Stimulated activated CD8-positive, alpha-beta memory T cell treated with anti-CD3 and anti-CD28 coated beads, Interleukin-4, amount 100 ng/mL, for 24 hours (primary cell): ENCODE measurements around the gene RBM4.
A peak's percentile ranks its signal among the peaks of the same experiment; 100 is the strongest.
"Not testable (repeated sequence)": the region's sequence is repeated elsewhere in the genome, so short reads cannot be mapped to it uniquely, and the experiment has no call there.

Source experiments
- DNase-seq: peaks from one replicate; pipeline ENCODE4 v3.0.0-alpha.2; 2020; ENCODE audit warnings: low read depth

RBM4 gene

DNA sequence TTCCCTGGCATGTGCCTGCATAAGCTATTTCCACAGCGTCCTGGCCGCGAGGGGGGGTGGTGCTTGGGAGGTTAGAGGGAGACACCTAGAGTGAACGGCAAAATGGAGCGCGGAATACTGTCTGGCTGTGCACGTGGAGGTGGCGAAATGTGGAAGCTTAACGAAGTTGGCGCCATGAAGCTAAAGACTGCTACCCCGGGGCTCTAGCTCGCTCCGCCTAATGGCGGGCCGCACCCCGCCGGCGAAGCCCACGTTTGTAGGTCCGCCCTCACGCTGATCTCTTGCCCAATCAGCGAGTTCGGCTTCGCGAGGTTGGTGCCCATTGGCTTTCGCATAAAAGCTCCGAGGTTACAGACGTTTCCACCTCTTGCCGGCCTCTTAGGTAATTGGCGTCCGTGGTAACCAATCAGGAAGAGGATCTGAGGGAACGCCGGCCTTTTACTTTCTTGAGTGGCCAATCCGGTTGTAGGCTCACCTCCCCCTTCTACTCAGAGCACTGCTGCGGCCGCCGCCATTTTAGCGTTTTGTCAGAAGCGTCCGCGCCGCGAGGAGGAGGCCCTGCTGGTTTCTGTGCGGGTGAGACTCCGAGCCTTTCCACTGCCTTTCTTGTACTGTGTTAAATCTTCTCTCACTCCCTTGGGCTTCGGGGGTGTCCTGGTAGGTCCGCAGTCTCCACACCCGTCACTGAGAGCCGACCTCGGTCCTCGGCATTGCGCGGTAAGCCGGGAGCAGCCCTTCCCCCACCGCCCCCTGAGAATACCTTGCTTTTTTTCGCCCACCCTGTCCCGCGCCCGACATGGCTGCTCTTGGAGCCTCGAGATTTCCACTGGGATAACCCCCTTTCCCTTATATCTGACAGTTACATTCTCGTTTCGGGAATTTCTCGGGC, at the start of gene RBM4:
Gene RBM4 (plus strand): TSS at position 527 of the 889 bp plus-strand sequence. CDS start 1,009 bp downstream, outside the sequence.
- peak; percentile 87 for DNase-seq

DNA sequence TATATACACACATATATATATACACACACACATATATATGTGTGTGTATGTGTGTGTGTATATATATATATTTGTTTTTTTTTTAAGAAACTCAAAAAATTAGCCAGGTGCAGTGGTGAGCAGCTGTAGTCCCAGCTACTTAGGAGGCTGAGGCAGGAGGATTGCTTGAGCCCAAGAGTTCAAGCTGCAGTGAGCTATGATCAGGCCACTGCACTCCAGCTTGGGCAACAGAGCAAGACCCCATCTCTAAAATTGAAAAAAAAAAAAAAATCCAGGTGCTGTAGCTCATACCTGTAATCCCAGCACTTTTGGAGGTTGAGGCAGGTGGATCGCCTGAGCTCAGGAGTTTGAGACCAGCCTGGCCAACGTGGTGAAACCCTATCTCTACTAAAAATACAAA, 49.2 kb upstream of the RBM4 start:
- DNase-seq: not testable (repeated sequence)

GRCh38 chr11:66589996-66590675, 48.4 kb upstream of the RBM4 start:
- no peak for DNase-seq

GRCh38 chr11:66591175-66591574, 47.3 kb upstream of the RBM4 start:
- DNase-seq: no peak

DNA sequence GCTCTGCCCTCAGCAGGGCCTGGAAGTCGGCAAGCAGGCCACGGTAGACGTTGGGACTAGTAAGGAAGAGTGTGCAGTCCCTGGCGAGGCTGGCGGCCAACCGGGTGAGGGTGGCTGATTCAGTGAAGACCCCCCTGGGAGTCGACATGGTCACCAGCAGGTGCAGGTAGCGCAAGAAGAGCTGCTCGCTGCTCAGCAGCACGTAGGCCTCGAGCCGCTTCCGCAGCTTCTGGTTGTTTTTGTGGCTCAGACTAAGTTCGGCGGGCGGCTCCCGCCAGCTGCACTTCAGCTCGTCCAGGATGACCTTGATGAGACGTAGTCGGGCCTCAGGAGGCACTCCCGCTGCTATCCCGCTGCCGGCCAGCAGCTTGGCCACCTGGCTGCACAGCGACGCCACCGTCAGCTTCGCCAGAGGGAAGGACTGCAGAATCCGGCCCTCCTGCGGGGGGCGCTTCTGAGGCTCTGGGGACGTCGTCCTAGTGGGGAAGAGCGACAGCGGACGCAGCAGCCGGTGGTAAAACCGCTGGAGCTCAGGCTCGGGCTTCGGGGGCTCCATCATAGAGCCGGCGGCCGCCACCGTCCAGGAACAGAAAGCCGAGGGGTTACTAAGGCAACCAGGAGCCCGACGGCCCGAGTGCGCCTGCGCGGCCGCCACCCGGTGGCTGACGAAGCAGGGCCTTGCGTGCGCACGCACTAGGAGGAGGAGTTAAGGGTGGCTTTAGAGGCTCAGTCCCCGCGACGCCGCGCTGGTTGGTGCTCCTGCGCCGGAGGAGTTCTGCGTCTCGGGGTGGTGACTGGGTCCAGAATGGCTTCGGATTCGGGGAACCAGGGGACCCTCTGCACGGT, 45.8 kb upstream of the RBM4 start, which contains the start of the genes CCDC87 and CCS:
Gene CCDC87 (minus strand): TSS at position 607 of the 846 bp plus-strand sequence. CDS start 48 bp downstream, at position 559.
Gene CCS (plus strand): TSS at position 729 of the 846 bp plus-strand sequence. CDS start 77 bp downstream, at position 806.
- DNase-seq: peak; percentile 99

- no peak for DNase-seq
These were observed 45.2 kb upstream of the RBM4 start for GRCh38 chr11:66593303-66593635.

- no peak for DNase-seq
These were observed 44.9 kb upstream of the RBM4 start for GRCh38 chr11:66593650-66594049.

GRCh38 chr11:66595245-66595904, 43.1 kb upstream of the RBM4 start:
- no peak for DNase-seq

DNA sequence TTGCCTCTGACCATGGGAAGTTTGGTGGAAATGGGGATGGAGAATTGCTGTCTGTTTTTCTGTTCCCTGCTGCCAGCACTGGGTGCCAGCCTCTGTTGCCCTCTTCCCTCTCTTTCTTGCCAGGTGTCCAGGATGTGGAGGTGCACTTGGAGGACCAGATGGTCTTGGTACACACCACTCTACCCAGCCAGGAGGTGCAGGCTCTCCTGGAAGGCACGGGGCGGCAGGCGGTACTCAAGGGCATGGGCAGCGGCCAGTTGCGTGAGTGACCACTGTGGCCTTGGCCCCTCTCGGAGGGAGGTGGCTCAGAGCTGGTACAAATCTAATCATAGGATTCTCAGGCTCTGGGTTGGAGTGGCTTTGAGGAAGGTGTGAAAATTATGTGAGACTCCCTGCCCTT, 39.5 kb upstream of the RBM4 start:
- no peak for DNase-seq

- no peak for DNase-seq
These were observed 38.3 kb upstream of the RBM4 start for GRCh38 chr11:66600219-66600618.

DNA sequence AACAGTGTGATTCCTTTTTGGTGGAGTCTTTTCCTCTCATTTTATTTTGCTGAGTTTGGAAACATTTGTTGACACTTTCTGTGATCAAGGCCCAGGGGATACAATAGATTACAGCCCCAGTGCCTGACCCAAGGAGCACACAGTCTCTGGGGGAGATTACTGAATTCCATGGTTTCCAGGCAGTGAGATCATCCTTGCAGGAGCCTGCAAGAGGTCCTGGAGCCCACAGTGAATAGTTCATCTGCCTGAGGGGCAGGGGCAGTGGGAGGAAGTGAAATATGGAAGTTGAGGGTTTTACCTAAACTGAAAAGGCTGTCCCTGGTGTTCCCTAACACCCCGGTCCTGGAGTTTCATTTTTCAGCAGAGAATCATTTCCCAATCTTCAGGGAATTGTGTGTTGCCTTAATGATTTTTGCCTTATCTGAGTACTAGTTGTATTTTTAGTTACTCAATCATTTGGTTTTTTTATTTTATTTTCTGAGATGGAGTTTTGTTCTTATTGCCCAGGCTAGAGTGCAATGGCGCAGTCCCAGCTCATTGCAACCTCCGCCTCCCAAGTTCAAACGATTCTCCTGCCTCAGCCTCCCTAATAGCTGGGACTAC, 37.8 kb upstream of the RBM4 start:
- DNase-seq: no peak

DNA sequence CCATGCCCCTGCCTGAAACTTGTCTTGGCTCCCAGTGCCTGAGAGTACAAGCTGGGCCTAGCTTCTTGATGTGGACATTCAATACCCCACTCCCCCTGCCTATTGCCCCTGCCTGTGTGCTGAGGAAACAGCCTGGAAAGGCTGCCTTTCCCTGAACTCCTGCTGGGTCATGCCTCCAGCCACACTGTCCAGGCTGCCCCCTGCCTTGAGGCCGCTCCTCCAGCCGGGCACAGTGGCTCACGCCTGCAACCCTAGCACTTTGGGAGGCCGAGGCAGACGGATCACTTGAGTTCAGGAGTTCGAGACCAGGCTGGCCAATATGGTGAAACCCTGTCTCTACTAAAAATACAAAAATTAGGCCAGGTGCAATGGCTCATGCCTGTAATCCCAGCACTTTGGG, 35.4 kb upstream of the RBM4 start:
- DNase-seq: no peak

GRCh38 chr11:66604155-66604554, 34.3 kb upstream of the RBM4 start:
- no peak for DNase-seq

- DNase-seq: not testable (repeated sequence)
These were observed 31.9 kb upstream of the RBM4 start for GRCh38 chr11:66606608-66607007.

DNA sequence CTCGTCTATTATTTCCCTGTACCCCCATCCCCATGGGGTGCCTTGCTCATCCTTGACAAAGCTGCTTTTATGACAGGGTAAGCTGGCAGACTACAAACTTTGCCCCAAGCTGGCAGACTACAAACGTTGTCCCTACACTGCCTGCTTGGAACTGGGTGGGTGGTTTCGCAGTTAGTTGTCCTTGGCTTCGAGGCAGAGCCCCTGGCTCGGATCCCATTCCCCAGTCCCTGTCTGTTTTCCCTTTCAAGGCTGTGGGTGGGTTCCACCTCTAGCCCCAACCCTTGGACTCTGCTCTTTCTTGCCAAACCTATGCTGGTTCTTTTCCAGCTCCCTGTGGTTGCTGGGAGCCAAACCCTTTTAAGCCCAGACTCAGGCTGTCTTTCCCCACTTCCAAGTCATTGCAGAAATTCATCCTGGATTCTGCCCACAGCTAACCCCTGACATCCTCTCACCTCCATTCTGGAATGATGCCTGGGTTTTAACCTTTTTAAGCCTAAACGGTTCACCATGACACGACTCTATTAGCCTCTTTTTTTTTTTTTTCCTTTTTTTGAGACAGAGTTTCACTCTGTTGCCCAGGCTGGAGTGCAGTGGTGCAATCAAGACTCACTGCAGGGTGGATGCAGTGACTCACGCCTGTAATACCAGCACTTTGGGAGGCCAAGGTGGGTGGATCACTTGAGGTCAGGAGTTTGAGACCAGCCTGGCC, 31.2 kb upstream of the RBM4 start:
- DNase-seq: no peak

DNA sequence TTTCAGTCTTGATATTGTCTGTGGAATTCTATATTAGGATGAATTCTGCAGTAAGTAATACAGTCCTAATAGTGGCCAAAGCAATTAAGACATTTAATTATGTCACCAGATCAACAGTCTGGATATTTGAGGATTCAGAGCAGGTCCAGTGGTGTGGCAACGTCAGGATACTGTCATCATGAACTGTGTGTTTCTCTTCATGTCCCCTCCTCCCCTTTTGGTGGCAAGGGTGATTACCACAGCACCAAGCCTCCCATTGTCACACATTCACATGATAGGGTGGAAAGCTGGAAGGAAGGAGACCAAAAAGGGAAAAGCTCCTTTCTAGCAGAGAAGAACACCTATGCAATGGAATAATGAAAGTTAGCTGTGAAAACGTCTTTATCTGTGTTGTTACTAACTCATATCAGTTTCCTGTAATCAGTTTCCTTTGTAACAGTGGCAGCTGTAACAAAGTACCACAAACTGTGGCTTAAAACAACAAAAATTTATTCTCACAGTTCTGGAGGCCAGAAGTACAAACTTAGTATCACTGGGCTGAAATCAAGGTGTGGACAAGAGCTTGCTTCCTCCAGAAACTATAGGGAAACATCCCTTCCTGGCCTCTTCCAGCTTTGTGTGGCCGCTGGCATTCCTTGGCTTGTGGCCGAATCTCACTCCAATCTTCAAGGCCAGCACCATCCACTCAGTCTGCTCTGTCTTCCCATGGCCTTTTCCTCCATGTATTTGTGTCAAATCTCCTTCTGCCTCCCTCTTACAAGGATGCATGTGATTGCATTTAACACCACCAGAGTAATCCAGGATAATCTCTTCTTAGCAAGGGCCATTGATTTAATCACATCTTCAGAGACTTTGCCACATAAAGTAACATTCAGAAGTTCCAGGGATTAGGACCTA, 28.5 kb upstream of the RBM4 start:
- no peak for DNase-seq

- no peak for DNase-seq
These were observed 26.0 kb upstream of the RBM4 start for GRCh38 chr11:66612458-66612857.

GRCh38 chr11:66614073-66614472, 24.4 kb upstream of the RBM4 start:
- no peak for DNase-seq

GRCh38 chr11:66616379-66617154, 21.9 kb upstream of the RBM4 start, which contains the start of gene RBM14:
TSS of gene RBM14 (plus strand) at chr11:66616630. CDS start at chr11:66616721, 91 bp downstream.
- DNase-seq: peak; percentile 97
